GM21737 (cell line): Measurements from ENCODE around the gene S1PR1.

ENCODE experiments used
- ATAC-seq: cut with Tn5 transposase; IDR thresholded peaks from one replicate; pipeline ENCODE4 v1.9.1; 2021; ENCODE audit warnings: mild to moderate bottlenecking, moderate library complexity; ENCODE audit not compliant: unreplicated experiment

The S1PR1 gene

GRCh38 chr1:101278238-101278637 lies 41.4 kb downstream of the S1PR1 start:
- no peak for ATAC-seq

GRCh38 chr1:101278845-101279244 lies 42.0 kb downstream of the S1PR1 start:
- ATAC-seq = no peak

- ATAC-seq = no peak
These were observed 43.3 kb downstream of the S1PR1 start for GRCh38 chr1:101280049-101280592.

- no peak for ATAC-seq
These were observed 44.3 kb downstream of the S1PR1 start for GRCh38 chr1:101280942-101281654.

- no peak for ATAC-seq
These were observed 44.9 kb downstream of the S1PR1 start for GRCh38 chr1:101281751-101282150.

- ATAC-seq = no peak
These were observed 45.7 kb downstream of the S1PR1 start for GRCh38 chr1:101282314-101283038.

- ATAC-seq = no peak
These were observed 46.6 kb downstream of the S1PR1 start for GRCh38 chr1:101283443-101283842.

GRCh38 chr1:101284021-101284420 lies 47.2 kb downstream of the S1PR1 start:
- ATAC-seq = no peak

GRCh38 chr1:101284622-101285218 lies 47.9 kb downstream of the S1PR1 start:
- no peak for ATAC-seq

GRCh38 chr1:101285922-101286570 lies 49.2 kb downstream of the S1PR1 start:
- ATAC-seq = no peak

- no peak for ATAC-seq
These were observed 51.7 kb downstream of the S1PR1 start for GRCh38 chr1:101288491-101288944.

GRCh38 chr1:101290119-101290921 lies 53.5 kb downstream of the S1PR1 start:
- no peak for ATAC-seq
